GM21576 (cell line): ENCODE measurements around the gene PKLR.
"Not testable (repeated sequence)": the region's sequence is repeated elsewhere in the genome, so short reads cannot be mapped to it uniquely, and the experiment has no call there.

Source experiments
- ATAC-seq: cut with Tn5 transposase; IDR thresholded peaks from one replicate; pipeline ENCODE4 v1.9.1; 2021; ENCODE audit warnings: mild to moderate bottlenecking, moderate library complexity; ENCODE audit not compliant: unreplicated experiment

PKLR gene

DNA sequence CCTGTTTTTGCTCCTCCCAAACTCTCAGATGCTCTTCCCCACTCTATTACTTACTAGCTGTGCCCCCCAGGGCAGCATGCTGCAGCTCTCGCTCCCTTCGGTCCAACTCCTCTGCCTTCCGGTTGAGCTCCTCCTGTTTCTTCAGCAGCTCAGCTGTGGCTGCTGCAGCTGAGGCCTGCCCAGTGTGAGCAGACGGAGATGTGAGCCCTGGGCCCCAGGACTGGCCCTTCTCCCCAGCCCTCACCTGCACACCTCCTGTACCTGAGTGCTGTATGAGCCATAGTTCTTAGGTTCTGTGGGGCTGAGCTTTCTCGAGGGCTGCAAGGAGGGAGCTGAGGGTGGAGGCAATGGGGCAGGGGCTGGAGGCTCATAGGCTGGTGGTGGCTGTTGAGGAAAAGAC is 41.0 kb downstream of the PKLR start:
- no peak for ATAC-seq

DNA sequence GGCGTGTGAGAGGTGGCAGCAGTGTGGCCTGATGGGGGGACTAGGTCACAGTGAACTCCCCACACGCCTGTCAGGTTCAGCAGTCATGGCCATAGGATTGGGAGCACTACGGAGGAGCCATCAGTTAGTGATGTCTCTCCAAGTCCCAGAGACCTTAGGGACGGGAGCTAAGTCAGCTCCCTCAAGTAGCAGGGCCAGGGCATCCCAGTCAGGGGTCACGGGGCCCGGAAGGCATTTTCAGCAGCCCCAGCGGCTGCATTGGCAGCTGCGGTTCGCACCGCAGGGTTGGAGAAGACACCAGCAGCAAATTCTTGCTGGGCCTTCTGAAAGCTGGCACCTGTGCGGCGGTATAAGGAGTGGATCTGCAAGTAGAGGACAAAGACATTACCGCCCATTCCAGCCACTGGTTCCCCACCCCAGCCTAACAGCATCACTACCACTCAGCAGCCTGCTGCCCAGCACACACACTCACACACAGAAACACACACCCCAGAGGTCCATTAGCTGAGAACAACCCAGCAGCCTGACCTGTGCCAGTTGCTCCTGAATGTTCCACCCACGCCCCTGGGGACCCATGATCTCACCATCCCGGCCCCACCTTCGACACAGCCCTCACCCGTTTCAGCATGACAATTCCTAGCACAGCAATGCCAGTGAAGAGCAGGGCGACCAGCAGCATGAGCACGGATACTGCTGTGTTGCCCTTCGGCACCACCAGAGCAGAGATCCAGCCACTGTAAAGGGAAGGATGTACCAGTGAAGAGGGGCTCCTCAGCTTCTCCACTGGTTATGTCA is 45.0 kb downstream of the PKLR start:
- ATAC-seq, result no peak

GRCh38 chr1:155255243-155256007 is 45.8 kb downstream of the PKLR start, which contains the start of gene ENTREP3:
TSS of gene ENTREP3 (minus strand) at chr1:155255483. CDS start at chr1:155254877, 606 bp downstream.
- ATAC-seq, result no peak

DNA sequence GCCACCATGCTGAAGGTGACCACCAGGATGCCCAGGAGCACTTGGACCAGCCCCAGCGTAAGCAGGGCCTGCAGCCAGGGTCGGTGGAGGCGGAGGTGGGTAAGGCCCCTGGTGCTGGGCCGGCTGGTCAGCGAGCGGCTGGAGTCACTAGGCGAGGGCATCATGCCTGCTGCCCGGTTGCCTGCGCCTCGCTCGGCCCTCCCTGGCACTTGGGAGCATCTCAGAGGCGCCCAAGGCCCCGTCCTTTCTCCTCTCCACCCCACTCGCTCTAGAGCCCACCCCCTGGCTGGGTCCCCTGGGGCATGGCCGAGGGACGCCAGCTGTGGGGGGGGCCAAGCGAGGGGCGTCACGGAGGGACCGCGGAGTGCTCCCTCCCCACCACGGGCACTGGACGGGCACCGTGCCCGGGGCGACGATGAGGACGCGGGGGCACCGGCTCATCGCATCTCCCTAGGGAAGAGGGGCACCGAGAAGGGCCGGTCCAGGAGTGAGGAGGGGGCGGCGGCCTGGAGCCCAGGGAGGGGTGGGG is 46.5 kb downstream of the PKLR start:
- no peak for ATAC-seq

GRCh38 chr1:155254228-155254713 is 47.0 kb downstream of the PKLR start:
- ATAC-seq, result no peak

DNA sequence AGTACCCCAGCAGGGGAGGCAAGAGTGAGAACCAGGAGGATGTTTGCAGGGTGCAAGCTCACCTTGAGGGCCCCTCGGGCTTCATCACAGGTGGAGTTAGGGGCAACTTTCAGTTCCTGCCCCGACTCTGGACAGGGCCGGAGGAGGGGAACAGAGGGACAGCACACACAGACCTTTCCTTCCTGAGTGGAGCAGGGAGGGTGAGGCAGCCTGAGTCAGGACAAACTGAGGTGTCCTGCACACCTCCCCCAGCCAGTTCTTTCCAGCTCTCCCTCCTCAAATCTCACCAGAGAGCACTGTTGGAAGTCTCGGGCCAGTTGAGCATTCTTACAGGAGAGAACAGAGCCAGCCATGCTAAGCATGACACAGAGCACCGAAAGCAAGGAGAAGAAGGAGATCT is 47.4 kb downstream of the PKLR start:
- ATAC-seq, result no peak

DNA sequence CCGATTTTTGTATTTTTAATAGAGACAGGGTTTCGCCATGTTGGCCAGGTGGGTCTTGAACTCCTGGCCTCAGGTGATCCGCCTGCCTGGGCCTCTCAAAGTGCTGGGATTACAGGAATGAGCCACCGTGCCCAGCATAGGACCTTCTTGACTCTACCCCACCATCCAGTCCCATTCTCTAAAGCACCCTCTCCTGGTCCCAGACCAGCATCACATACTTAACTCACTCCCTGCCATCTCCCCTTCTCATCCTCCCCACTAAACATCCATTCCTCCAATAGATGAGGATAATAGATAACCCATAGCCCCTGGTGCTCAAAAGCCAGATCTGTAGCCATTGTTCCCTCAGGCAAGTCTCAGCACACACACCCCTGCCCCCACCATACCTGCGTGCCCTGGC is 48.0 kb downstream of the PKLR start:
- no peak for ATAC-seq

DNA sequence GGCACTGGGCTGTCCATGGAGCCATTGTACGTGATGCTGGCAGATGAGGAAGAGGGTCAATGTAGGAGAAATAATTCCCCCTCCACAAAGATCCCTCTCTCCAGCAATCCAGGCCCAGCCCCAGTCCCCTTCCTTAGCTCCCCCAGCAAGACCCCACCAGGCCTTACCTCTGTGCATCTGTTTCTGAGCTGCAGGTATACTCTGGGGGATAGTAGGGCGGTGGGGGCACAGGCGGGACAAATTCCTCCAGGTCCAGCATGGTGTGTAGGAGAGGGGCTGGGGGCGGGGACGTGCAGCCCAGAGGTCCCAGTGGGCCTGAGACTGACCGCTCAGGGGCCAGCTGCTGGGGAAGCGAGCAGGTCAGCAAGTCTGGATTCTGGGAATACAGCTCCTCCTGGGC is 49.7 kb downstream of the PKLR start:
- no peak for ATAC-seq

DNA sequence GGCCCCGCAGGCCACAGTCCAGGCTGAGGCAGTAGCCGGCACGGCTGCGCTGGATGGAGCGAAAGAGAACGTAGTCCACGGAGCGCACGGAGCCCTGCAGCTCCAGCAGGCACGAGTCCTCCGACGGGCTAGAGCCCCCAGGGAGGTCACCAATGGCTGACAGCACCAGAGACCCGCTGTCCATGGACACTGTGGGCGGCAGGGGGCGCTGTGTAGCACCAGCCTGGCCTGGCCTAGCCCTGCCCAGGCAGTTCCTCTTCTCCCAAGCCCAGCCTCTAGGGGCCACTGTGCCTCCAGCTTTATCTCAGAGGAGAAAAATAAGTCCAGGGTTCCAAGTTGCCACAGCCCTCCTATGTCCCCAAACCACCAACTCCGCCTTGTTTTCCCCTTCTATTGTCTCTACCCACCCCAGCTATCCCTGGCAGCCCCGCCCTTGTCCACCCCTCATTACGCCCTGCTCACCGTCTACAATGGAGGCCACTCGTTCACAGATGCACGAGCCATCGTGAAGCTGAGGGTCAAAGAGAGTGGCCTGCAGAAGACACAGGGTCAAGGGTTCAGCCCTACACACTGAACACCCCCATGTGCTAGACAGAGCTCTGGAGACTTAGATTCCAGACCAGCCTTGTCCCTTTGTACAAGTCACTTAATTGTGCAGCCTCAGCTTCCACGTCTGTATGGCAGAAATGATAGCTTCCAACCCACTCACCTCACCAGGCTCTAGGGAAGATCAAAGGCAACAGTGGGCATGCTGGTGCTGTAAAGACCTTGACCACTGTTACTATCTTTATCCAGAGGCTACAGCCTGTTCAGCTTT is 50.4 kb downstream of the PKLR start:
- ATAC-seq, result peak; percentile 78

DNA sequence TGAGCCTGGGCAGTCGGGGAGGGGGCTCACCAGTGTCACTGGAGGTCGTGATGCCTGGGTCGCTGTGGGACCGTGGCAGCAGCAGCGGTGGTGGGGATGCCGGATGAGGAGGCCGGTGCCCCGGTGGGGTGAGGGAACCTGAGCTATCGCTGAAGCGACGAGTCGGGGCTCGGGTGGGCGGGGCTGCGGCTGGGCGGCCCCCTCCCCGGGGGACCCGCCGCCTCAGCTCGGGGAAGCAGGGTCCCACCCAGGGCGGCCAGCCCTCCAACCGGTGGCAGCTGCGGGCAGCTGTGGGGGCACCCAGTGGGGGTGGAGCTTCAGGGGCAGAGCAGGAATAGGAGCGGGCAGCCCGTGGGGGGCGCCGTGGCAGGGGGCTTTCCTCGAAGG is 51.0 kb downstream of the PKLR start:
- ATAC-seq, result peak; percentile 4

GRCh38 chr1:155247667-155248553 is 53.3 kb downstream of the PKLR start:
- ATAC-seq, result no peak

DNA sequence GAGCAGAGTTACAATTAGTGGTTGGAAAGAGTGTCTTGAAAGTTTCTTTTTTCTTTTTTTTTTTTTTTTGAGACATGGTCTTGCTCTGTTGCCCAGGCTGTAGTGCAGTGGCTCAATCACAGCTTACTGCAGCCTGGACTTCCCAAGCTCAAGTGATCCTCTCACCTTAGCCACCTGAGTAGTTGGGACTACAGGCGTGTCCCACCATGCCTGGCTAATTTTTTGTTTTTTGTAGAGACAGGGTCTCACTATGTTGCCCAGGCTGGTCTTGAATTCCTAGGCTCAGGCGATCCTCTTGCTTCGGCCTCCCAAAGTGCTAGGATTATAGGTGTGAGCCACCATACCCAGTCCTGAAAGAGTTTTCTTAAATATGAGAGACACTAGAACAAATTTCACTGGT is 54.4 kb downstream of the PKLR start:
- not testable (repeated sequence) for ATAC-seq

DNA sequence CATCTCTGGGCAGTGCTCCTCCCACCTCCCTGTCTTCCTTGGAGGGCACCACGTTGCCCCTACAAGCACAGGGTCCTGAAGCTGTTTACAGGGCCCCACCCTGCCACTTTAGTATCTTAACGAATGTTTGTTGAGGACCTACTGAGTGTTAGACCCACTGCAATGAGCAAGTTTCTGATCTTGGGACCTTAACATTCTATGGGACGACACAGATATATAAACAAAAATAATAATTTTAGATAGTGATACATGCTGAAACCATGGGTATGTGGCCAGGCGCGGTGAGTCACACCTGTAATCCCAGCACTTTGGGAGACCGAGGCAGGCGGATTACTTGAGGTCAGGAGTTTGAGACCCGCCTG is 56.1 kb downstream of the PKLR start:
- ATAC-seq, result no peak

- ATAC-seq, result peak; percentile 86
Measured at GRCh38 chr1:155244368-155245162, 56.7 kb downstream of the PKLR start.

DNA sequence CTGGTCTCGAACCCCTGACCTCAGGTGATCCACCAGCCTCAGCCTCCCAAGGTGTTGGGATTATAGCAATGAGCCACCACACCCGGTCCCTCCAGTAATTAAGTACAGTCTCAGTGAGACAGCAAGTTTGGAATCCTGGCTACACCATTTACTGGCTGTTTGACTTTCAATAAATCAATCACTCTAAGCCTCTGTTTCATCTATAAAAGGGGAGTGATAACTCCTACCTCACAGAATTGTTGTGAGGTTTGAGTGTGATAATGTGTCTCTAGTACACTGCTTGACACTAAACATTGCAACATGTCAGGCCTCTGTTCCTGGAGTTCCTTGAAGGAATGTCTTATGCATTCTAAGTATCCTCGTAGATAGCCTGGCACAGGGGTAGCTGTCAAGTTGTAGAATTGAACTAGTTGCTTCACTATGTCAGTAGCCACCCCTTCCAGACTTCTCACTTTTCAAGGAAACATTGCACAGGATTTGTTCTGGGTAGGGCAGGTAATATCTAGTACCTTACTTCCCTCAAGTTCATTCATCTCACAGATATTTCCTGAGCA is 58.4 kb downstream of the PKLR start:
- ATAC-seq, result no peak

DNA sequence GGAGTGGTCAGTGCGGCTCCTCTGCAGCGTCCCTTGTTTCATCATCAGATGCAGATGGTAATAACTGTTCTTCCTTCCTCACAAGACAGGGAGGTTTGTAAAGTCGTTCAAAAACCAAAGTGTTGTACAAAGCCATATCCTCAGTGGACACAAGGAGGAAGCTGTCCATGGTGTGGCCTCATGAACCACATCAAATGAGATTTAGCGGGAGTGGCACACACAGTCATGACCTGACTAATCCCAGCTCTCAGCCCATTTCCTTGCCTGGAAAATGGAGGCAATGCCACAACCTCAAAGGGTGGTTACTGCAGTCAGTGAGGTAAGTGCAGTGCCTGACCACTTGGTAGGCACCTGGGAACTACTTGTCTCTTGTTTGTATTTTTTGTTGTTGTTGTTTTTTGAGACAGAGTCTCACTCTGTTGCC is 59.4 kb downstream of the PKLR start:
- no peak for ATAC-seq

- ATAC-seq, result peak; percentile 36
Measured at GRCh38 chr1:155241069-155241679, 60.1 kb downstream of the PKLR start.
